ENCODE results near the gene PPARG.
"Not testable (repeated sequence)": the region's sequence is repeated elsewhere in the genome, so short reads cannot be mapped to it uniquely, and the experiment has no call there.

Gene PPARG

GRCh38 chr3:12279591-12280326 is 9.1 kb upstream of the PPARG start:
- DNase-seq, result no peak

- DNase-seq, result no peak
These were observed 8.5 kb upstream of the PPARG start for GRCh38 chr3:12280357-12280806.

GRCh38 chr3:12284591-12284990 is 4.3 kb upstream of the PPARG start:
- DNase-seq, result no peak

- no peak for DNase-seq
These were observed 3.8 kb upstream of the PPARG start for GRCh38 chr3:12285003-12285555.

GRCh38 chr3:12285779-12286178 is 3.1 kb upstream of the PPARG start:
- DNase-seq, result not testable (repeated sequence)

- no peak for DNase-seq
These were observed 2.4 kb upstream of the PPARG start for GRCh38 chr3:12286504-12286903.

GRCh38 chr3:12286927-12287726 is 1.7 kb upstream of the PPARG start:
- DNase-seq, result no peak

- no peak for DNase-seq
These were observed 1.1 kb upstream of the PPARG start for GRCh38 chr3:12287727-12288181.

- DNase-seq, result no peak
These were observed 654 bp downstream of the PPARG start for GRCh38 chr3:12289524-12289923.

GRCh38 chr3:12292770-12293169 is 3.9 kb downstream of the PPARG start:
- DNase-seq, result no peak

GRCh38 chr3:12294885-12295580 is 6.2 kb downstream of the PPARG start:
- DNase-seq, result no peak

GRCh38 chr3:12296511-12296910 is 7.6 kb downstream of the PPARG start:
- DNase-seq, result no peak

GRCh38 chr3:12299026-12299425 is 10.2 kb downstream of the PPARG start:
- DNase-seq, result no peak

GRCh38 chr3:12300137-12300536 is 11.3 kb downstream of the PPARG start:
- no peak for DNase-seq

- no peak for DNase-seq
These were observed 12.2 kb downstream of the PPARG start for GRCh38 chr3:12301031-12301430.

GRCh38 chr3:12301513-12301912 is 12.6 kb downstream of the PPARG start:
- DNase-seq, result no peak

- DNase-seq, result no peak
These were observed 13.7 kb downstream of the PPARG start for GRCh38 chr3:12302564-12302963.

- no peak for DNase-seq
These were observed 14.7 kb downstream of the PPARG start for GRCh38 chr3:12303534-12303933.

GRCh38 chr3:12303993-12304392 is 15.1 kb downstream of the PPARG start:
- DNase-seq, result no peak

- DNase-seq, result no peak
These were observed 18.3 kb downstream of the PPARG start for GRCh38 chr3:12307136-12307535.

GRCh38 chr3:12308517-12308916 is 19.6 kb downstream of the PPARG start:
- no peak for DNase-seq

- no peak for DNase-seq
These were observed 20.8 kb downstream of the PPARG start for GRCh38 chr3:12309716-12310115.

- no peak for DNase-seq
These were observed 23.1 kb downstream of the PPARG start for GRCh38 chr3:12312010-12312409.

Data from activated T-cell treated with anti-CD3 and anti-CD28 coated beads for 4 hours (primary cell).